ENCODE data around the gene EVA1C. TPM values are rescaled to one million over a fixed set of nuclear protein-coding genes. Genes with fewer than 3 reads are reported as not detected.

Gene EVA1C
- total and polyA plus RNA-seq, 10 of the 15 experiments (the other 5 are each of a cell fraction or from before 2014, with no cell fraction given), result 0.13 to 0.56 (median 0.34) TPM; not detected in 7

DNA sequence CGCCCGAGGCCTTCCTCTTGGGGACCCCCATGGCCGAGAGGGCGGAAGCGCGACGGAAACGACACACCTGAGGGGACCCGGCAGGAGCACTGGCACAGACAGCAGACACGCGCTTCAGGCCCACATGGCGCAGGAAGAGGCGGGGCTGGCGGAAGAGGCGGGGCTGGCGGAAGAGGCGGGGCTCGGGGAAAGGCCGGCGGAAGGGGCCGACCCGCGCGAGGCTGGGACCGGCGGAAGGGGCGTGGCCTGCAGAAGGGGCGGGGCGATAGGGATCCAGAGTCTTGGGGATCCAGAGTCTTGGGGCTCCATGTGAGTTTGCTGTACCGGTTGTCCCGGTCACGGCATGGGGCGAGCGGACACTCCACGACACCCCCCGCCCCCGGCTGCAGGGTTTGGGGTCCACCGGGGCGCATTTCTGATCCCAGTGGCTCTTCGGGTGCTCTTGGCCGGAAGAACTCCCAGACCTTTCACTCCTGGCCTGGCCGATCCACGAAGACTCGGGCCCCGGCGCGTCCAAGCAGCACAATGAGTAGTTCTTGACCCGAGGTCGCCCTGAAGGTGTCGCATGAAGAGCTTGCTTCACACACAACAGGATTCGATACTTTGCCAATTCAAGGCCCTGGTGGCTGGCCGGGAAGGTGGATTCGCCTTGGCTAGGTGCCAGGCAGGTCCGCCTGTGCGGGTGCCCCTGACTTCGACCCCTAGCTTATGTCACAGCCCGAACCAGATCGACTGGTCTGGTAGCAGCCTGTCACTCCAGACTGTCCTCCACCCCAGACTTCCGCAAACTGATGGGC, 19.4 kb upstream of the EVA1C start, which contains the start of gene URB1 (continued):
- TF ChIP-seq, protein P1, sequence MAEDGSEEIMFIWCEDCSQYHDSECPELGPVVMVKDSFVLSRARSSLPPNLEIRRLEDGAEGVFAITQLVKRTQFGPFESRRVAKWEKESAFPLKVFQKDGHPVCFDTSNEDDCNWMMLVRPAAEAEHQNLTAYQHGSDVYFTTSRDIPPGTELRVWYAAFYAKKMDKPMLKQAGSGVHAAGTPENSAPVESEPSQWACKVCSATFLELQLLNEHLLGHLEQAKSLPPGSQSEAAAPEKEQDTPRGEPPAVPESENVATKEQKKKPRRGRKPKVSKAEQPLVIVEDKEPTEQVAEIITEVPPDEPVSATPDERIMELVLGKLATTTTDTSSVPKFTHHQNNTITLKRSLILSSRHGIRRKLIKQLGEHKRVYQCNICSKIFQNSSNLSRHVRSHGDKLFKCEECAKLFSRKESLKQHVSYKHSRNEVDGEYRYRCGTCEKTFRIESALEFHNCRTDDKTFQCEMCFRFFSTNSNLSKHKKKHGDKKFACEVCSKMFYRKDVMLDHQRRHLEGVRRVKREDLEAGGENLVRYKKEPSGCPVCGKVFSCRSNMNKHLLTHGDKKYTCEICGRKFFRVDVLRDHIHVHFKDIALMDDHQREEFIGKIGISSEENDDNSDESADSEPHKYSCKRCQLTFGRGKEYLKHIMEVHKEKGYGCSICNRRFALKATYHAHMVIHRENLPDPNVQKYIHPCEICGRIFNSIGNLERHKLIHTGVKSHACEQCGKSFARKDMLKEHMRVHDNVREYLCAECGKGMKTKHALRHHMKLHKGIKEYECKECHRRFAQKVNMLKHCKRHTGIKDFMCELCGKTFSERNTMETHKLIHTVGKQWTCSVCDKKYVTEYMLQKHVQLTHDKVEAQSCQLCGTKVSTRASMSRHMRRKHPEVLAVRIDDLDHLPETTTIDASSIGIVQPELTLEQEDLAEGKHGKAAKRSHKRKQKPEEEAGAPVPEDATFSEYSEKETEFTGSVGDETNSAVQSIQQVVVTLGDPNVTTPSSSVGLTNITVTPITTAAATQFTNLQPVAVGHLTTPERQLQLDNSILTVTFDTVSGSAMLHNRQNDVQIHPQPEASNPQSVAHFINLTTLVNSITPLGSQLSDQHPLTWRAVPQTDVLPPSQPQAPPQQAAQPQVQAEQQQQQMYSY (CRISPR knock-in tag; IDR thresholded peaks at IDR 0.05), result no peak
- 0 out of 2 replicates have a peak, but pooled peaks have one; percentile 44 for TF ChIP-seq NBN (IDR thresholded peaks at IDR 0.05)
- peak; percentile 62; the same call in 1 of the 2 replicates for TF ChIP-seq IKZF1 (conservative IDR thresholded peaks at IDR 0.05)
- TF ChIP-seq YBX1 (IDR thresholded peaks at IDR 0.05), result no peak
- TF ChIP-seq, protein P2, sequence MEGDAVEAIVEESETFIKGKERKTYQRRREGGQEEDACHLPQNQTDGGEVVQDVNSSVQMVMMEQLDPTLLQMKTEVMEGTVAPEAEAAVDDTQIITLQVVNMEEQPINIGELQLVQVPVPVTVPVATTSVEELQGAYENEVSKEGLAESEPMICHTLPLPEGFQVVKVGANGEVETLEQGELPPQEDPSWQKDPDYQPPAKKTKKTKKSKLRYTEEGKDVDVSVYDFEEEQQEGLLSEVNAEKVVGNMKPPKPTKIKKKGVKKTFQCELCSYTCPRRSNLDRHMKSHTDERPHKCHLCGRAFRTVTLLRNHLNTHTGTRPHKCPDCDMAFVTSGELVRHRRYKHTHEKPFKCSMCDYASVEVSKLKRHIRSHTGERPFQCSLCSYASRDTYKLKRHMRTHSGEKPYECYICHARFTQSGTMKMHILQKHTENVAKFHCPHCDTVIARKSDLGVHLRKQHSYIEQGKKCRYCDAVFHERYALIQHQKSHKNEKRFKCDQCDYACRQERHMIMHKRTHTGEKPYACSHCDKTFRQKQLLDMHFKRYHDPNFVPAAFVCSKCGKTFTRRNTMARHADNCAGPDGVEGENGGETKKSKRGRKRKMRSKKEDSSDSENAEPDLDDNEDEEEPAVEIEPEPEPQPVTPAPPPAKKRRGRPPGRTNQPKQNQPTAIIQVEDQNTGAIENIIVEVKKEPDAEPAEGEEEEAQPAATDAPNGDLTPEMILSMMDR (IDR thresholded peaks at IDR 0.05 in 2 of 3, conservative IDR thresholded peaks at IDR 0.05 in 1 of 3; ENCODE audit: control insufficient read depth in 2 of 3, extremely low read depth in 1 of 3, insufficient read depth in 1 of 3, low read depth in 3 of 3, low read length in 3 of 3), result no peak
- no peak for TF ChIP-seq MTA3 (IDR thresholded peaks at IDR 0.05; ENCODE audit: borderline replicate concordance, low read length)
- peak; percentile 58 for TF ChIP-seq SP1 (IDR thresholded peaks at IDR 0.05; ENCODE audit: low read depth, low read length)
- TF ChIP-seq FOS (IDR thresholded peaks at IDR 0.05; ENCODE audit: borderline replicate concordance, extremely low read depth, insufficient read length), result no peak
- TF ChIP-seq SIX5 (IDR thresholded peaks at IDR 0.05; ENCODE audit: low read depth, low read length, severe bottlenecking), result no peak
- TF ChIP-seq, protein P3, sequence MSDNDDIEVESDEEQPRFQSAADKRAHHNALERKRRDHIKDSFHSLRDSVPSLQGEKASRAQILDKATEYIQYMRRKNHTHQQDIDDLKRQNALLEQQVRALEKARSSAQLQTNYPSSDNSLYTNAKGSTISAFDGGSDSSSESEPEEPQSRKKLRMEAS (IDR thresholded peaks at IDR 0.05; ENCODE audit: low read depth, low read length), result peak; percentile 98
- no peak; the same call in 1 of the 2 replicates for TF ChIP-seq NR2F1 (conservative IDR thresholded peaks at IDR 0.05)
- no peak for TF ChIP-seq IKZF2 (IDR thresholded peaks at IDR 0.05)
- TF ChIP-seq, protein P4, sequence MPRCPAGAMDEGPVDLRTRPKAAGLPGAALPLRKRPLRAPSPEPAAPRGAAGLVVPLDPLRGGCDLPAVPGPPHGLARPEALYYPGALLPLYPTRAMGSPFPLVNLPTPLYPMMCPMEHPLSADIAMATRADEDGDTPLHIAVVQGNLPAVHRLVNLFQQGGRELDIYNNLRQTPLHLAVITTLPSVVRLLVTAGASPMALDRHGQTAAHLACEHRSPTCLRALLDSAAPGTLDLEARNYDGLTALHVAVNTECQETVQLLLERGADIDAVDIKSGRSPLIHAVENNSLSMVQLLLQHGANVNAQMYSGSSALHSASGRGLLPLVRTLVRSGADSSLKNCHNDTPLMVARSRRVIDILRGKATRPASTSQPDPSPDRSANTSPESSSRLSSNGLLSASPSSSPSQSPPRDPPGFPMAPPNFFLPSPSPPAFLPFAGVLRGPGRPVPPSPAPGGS (IDR thresholded peaks at IDR 0.05; ENCODE audit: borderline replicate concordance, insufficient read depth, low read depth, low read length, poor library complexity, severe bottlenecking), result no peak
- peak; percentile 84 for TF ChIP-seq SMAD5 (IDR thresholded peaks at IDR 0.05; ENCODE audit: low read depth)
- no peak for TF ChIP-seq EP300 (IDR thresholded peaks at IDR 0.05; ENCODE audit: borderline replicate concordance in 1 of 2, control insufficient read depth in 1 of 2, low read depth in 2 of 2, low read length in 2 of 2)
- no peak for TF ChIP-seq ZNF207 (IDR thresholded peaks at IDR 0.05; ENCODE audit: borderline replicate concordance)
- TF ChIP-seq ASH2L (IDR thresholded peaks at IDR 0.05; ENCODE audit: borderline replicate concordance, low read depth), result no peak
- no peak for TF ChIP-seq STAT3 (IDR thresholded peaks at IDR 0.05; ENCODE audit: low read depth, low read length)
- TF ChIP-seq FOXK2 (IDR thresholded peaks at IDR 0.05), result no peak
- no peak for TF ChIP-seq CBX5 (IDR thresholded peaks at IDR 0.05; ENCODE audit: low read depth)
- TF ChIP-seq BHLHE40 (IDR thresholded peaks at IDR 0.05; ENCODE audit: borderline replicate concordance in 1 of 2, low read depth in 2 of 2, low read length in 1 of 2), result peak; percentile 24 to 71; a peak in 2 of 4 replicates
- no peak for TF ChIP-seq SUPT20H (IDR thresholded peaks at IDR 0.05; ENCODE audit: borderline replicate concordance, control insufficient read depth, low read depth, low read length)
